GM18951 (cell line): Measurements from ENCODE around the gene CEPT1.

Source experiments
- POLR2A ChIP-seq: IDR thresholded peaks from 4 replicates; pipeline ENCODE4 v1.6.1; 2011; ENCODE audit warnings: mild to moderate bottlenecking; ENCODE audit not compliant: insufficient read length, insufficient read depth; ENCODE audit errors: extremely low read depth
- in situ Hi-C: fragments of 300-500 bp; cut with MboI; formaldehyde crosslinking; loops from one replicate; pipeline ENCODE4 v1.12.0; 2022; ENCODE audit warnings: low sequenced_read_pairs, mixed read lengths, inconsistent platforms; ENCODE audit not compliant: unreplicated experiment

The CEPT1 gene

GRCh38 chr1:111225717-111226400, 85.8 kb downstream of the CEPT1 start:
- TF ChIP-seq POLR2A, result no peak

DNA sequence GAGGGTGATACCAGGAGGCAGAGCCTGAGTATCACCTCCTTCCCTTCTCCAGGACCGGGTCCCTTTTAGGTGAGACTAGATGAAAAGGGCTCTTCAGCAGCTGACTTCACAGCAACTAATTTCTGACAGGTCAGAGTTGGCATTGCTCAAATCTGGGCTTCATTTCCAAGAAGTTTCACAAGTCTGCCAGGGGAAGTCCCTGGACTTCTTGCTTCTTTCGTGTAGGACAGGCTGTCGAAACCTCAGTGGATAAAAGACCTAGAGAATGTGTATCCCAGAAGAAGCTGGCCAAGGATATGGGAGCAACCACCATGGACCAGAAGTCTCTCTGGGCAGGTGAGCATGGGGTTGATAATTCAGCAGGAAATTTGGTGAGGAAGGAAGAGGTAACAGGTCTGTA, 87.4 kb downstream of the CEPT1 start, which contains the start of gene CHI3L2:
Gene CHI3L2 (plus strand): TSS at position 280 of the 400 bp plus-strand sequence. CDS start 17 bp downstream, at position 297.
- TF ChIP-seq POLR2A, result no peak
- in situ Hi-C loops, result loop anchor here (5.0 to 25.0 kb wide), 3 partner anchors 105 to 535 kb away; partner anchors contain the start of gene DDX20

More at GRCh38 chr1:111225717-111226400, 85.8 kb downstream of the CEPT1 start:
- in situ Hi-C loops, result loop anchor here (5.0 to 25.0 kb wide), 3 partner anchors 106 to 536 kb away; partner anchors contain the start of gene DDX20

- in situ Hi-C loops, result loop anchor here (5.0 to 25.0 kb wide), 3 partner anchors 104 to 534 kb away; partner anchors contain the start of gene DDX20
These were observed 88.1 kb downstream of the CEPT1 start for GRCh38 chr1:111227851-111228747.

DNA sequence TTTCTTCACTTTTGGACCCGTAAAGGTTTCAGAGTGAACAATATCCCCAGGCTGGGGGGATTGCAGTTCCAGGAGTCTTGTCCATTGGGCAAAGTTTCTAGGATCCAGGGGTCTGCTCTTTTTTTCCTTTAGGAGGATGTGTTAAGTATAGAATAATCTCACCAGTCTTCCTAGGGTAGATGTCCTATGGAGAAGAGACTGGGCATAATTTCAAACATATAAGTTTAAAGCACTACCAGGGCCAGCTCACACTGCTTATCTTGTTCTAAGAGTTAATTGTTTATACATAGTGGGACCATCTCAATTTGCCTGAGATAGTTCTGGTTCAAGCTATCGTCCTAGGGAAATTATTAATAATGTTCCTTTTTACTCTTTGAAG, 88.7 kb downstream of the CEPT1 start:
- TF ChIP-seq POLR2A, result no peak
- in situ Hi-C loops, result loop anchor here (5.0 to 25.0 kb wide), 3 partner anchors 104 to 534 kb away; partner anchors contain the start of gene DDX20

More at GRCh38 chr1:111227851-111228747, 88.1 kb downstream of the CEPT1 start:
- TF ChIP-seq POLR2A, result no peak

- TF ChIP-seq POLR2A, result no peak
- in situ Hi-C loops, result loop anchor here (25.0 kb wide), 1 partner anchor 530 kb away; the partner anchor contains the start of gene DDX20
These were observed 92.1 kb downstream of the CEPT1 start for GRCh38 chr1:111232134-111232533.

DNA sequence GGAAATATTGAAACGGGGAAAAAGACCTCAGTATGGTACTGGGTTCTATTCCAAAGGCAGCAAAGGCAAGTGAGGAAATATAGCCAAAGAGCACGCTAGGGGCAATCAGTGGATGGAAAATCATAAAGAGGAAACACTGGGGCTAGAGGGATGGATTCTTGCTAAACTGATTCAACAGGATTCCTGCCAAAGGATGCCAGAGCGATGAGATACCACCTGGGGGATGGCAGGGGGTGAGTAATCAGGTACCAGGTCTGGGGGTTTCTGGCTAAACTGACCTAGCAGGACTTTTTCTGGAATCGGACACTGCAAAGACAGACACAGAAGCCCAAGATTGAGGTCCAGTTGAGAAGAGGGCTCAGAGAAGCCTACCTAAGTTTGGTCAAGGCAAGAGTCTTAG, 94.2 kb downstream of the CEPT1 start:
- TF ChIP-seq POLR2A, result no peak
- in situ Hi-C loops, result loop anchor here (25.0 kb wide), 1 partner anchor 528 kb away; the partner anchor contains the start of gene DDX20
